GM19023 (cell line): Measurements from ENCODE around the gene HSD17B14.
"Not testable (repeated sequence)": the region's sequence is repeated elsewhere in the genome, so short reads cannot be mapped to it uniquely, and the experiment has no call there.

Experiments
- ATAC-seq: cut with Tn5 transposase; IDR thresholded peaks from one replicate; pipeline ENCODE4 v1.9.1; 2021; ENCODE audit warnings: mild to moderate bottlenecking, moderate library complexity; ENCODE audit not compliant: unreplicated experiment

HSD17B14 gene

DNA sequence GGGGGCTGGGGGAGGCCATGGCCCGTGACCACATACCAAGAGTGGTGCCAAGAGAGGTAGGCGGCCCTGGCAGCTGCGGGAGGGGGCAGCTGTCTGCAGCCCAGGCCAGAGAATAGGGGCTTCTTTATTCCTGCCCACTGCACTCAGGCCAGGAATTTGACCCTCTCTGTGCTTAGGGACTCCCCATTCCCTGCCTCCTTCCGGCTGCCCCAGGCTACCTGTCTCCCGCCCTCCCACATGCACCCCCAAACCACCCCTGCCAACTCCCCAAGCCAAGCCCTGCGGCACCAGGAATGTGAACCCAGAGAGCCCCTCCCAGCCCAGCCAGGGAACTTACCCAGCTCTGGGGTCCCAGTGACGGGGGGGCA lies 31.4 kb upstream of the HSD17B14 start:
- no peak for ATAC-seq

DNA sequence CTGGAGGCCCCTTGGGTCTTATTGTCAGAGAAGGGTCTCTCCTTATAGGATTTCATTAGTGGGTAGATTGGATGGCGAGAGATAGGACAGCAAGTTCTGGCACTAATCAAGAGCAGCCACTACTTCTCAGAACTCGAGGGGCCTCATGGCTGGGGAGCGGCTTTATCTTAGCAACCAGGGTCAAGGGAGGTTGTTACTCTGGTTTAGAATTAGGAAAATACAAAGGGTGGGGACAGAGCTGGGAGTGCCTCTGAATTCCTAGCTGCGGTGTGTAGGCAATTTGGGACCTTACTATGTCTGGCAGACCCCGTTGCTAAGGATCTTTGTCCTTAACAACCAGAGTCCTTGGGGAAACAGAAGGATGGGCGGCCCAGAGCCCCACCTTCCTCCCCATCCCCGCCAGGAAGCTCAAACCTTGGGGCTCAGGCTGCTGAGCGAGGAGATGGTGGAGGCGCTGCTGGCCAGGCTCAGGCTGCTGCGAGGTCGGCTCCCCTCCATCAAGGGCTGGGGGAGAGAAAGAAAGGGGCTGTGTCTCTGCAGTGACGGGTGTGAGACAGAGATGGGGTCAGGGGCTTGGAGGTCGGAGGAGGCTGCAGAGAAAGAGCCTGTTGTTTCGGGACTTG lies 30.9 kb upstream of the HSD17B14 start:
- ATAC-seq = no peak

DNA sequence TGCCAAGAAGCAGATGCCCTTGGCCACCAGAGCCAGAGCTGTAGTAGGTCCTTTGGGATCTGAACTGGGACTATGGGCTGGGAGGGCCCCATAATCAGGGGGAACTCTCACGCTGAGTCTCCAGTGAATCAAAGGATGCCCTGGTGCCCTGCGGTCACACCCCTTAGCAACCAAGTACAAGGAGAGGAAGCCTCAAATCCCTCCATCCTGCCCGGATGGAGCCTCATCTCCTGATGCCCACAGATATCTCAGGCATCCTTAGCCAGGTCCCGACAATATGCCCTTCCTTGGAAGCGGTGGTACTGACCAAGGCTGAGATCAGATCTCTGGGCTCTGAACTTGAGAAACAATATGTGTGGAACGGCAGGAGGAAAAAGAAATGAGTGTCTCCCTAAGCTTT lies 30.4 kb upstream of the HSD17B14 start:
- no peak for ATAC-seq

DNA sequence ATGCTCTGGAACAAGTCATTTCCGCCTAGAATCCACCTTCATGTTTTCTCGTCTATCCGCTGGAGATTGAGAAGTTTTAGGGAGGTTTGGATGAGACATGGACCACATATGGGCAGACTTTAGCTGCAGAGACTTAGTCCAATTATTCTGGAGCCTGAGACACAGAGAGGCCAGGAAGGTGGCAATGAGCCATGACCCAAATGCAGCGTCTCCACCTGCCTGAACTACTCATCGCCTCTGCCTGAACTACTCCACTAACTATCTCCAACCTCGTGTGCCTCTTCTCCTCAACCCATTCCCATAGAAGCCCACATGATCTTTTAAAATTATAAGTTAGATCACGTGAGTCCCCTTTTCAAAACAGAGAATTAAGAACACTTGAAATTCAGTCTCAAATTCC lies 26.5 kb upstream of the HSD17B14 start:
- ATAC-seq = no peak

DNA sequence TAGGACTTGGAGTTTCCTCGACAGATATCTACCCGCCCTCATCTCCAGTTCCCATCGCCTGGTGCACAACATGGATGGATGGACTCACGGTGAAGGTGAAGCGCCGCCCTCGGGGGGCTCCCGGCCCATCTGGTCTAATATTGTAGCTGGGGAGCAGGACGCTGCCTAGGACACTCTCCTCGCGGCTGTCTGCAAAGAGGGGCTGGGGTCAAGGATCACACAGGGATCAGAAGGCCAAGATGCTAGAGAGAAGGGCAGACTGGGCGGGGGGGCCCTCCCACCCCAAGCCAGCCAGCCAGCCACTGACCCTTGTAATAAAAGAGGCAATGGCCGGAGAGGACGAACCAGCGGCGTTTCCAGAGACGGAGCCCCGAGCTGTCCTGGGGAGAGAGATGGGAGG lies 25.0 kb upstream of the HSD17B14 start:
- ATAC-seq = no peak

DNA sequence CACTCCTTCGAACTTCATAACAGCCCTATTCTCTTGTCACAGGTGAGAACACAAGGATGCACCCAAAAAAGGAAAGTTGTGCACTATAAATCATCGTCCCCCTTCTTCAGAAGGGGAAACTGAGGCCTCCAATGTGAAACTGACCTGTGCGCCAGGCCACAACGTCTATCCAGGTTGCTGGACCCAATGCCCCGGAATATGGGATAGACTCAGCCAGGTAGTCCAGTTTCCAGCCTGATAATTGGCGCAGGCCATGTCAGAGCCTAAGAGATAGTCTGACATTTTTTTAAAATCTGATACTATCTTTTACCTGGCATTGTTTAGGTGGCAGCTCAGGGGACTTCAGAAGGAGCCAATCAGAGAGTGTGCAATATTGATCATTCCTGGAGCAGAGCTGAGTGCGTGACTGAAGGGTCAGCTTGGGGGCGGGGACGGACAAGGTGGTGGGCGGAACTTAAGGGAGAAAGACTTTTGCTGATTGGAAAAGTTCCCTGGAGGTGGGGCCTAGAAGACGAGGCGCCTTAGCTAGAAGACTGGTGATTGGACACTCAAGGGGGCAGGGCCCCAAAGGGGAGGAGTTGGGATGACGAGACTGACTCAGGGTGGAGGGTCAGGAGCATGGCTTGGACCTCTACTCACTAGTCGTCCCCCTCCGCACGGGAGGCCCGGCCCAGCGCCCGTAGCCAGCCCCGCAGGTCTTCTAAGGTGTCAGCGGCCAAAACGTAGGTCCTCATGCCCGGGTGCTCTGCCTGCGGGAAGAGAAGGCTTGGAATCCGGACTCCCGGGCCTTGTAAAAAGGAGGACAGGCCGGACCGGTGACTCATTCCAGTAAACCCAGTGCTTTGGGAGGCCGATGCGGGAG lies 23.7 kb upstream of the HSD17B14 start:
- ATAC-seq = no peak

DNA sequence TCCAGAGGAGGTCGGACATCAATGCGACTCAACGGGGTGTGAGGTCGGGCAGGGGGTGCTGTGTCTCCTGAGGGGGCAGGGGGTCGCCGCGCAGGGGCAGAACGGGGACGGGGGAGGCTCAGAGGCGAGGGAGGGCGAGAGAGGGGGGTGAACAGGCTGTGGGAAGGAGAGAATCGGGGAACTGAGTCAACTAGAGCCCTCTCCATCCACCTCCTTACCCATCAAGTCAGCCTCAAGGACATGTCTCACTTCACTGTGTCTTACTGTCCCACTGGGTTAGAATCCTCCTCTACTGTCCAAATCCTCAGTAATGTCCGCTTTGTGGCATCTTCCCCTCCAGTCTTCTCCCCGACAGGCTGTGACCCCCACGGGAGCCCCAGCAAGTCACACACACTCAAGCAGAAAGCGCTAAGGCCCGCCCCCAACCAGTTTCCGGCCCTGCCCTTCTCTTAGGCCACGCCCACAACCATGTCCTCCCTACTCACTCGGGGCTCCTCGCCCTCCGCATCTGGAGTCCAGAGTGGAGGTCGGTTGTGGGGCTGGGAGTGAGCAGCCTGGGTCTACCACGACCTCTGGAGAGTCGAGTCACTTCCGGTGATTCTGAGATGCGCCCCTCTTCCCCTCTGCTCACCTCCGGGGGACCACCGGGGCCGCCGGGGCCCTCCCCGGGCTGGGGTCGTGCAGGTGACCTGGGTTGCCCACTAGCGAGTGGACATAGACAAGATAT lies 22.9 kb upstream of the HSD17B14 start:
- no peak for ATAC-seq

DNA sequence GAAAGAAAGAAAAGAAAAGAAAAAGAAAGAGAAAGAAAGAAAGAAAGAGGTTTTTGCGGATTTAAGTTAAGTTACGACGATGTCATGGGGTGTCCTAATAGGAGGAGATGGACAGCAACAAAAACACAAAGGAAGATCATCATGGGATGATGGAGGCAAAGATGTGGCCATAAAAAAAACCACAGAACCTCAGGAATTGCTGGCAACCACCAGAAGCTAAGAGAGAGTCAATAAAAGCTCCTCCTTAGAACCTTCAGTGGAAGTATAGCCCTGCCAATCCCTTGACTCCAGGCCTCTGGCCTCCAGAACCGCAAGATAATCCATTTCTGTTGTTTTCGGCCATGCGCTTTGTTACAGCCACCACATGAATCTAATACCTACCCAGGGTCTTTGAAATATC lies 20.6 kb upstream of the HSD17B14 start:
- ATAC-seq = no peak

DNA sequence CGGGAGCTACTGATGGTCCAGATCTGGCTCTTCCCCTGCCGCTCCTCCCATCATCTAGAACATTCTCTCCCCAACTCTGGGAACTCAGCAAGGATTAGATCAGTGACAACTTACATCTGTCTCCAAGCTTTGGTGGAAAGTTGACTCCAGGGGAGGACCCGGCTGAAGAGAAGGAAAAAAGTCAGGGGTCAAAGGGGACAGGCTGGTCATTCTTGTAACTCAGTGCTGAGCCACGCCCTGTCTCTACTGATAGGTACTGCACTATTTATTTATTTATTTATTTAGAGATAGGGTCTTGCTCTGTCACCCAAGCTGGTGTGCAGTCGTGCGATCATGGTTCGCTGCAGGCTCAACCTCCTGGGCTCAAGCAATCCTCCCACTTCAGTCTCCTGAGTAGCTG lies 17.8 kb upstream of the HSD17B14 start:
- ATAC-seq = no peak

DNA sequence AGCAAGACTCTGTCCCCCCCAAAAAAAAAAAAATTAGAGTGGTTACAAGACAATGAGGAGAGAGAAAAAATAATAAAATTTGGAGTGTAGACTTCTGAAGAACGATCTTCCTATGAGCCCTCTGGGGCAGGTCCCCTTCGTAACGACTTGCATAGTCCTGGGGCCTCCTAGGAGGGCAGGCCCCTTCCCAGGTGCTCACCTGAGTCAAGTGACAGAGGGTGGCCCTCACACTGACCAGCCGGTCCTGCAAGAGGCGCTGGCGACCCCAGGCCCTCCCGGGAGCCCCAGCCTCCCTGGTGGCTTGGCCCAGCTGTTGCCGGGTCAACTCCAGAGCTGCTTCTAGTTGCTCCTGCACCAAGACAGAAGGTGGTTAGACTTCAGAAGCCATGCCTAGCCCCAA lies 17.2 kb upstream of the HSD17B14 start:
- no peak for ATAC-seq

DNA sequence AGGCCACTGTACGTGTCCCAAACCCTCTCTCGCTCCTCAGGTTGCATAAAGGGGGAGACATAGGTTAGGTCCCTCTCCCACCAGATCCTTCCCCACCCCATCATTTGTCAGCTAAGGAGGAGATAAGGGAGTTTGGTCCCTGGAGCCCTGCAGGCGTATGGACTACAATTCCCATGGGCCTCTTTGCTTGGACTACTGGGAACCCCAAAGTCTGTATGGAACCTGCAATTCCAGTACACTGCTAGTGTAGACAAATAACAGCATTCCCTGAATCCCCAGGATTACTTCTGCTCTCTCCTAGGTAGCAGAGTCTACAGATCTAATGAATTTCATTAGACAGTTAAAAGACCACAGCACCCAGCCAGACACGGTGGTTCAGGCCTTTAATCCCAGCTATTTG lies 16.0 kb upstream of the HSD17B14 start:
- ATAC-seq = no peak

DNA sequence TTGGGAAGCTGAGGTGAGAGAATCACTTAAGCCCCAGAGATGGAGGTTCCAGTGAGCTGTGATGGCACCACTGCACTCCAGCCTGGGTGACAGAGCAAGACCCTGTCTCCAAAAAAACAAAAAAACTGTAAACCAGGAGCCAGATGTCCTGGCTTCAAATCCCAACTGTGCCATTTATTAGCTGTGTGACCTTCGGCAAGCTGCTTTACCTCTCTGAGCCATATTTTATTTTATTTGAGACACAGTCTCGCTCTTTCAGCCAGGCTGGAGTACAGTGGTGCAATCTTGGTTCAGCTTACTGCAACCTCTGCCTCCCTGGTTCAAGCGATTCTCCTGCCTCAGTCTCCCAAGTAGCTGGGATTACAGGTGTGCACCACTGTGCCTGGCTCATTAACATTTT lies 10.4 kb upstream of the HSD17B14 start:
- ATAC-seq = not testable (repeated sequence)

DNA sequence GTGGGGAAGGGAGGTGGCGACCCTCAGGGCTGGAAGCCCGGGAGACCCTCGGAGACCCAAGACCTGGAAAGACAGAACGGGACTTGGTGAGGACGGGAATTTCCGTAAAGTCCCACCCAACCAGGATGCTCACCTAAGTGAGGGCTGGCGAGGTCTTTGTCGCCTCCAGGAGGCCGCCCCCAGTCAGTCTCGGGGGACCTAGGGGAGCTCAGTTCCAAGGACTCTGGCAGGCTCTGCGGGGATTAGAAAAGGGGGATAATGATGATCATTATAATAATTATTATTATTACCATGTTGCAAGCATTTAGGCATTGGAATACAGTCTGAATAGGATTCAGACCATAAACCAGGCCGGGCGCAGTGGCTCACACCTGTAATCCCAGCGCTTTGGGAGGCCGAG lies 9.1 kb upstream of the HSD17B14 start:
- no peak for ATAC-seq

DNA sequence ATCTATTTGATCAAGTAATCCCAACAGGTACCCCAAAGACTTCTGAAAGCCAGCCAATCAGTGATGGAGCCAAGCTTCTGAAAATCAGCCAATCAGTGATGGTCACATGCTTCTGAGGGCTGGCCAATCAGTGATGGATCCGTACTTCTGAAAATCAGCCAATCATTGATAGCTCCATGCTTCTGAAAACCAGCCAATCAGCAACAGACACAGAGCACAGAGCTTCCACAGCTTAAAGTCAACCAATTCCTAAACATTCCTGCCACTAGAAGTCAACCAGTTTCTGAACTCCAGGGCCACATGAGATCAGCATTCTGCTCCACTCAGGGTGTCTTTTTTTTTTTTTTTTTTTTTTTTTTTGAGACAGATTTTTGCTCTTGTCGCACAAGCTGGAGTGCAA lies 8.2 kb upstream of the HSD17B14 start:
- ATAC-seq = no peak

DNA sequence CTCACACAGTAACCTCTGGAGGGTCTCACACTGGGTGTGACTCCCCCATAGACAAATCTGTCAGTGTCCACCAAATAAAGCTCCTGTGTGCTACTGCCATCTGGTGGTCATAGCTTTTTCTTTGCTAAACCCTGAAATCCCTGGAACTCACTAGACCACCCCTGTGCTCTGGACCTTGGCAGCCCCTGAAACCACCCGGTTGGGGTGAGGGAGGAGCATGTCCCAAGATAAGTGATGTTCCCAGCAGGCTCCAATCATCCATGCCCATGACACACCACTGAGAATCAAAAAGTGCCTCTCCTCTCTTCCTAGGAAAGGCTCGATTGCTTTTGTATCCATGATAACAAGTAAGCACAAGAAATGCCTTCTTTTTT lies 6.5 kb upstream of the HSD17B14 start:
- no peak for ATAC-seq

DNA sequence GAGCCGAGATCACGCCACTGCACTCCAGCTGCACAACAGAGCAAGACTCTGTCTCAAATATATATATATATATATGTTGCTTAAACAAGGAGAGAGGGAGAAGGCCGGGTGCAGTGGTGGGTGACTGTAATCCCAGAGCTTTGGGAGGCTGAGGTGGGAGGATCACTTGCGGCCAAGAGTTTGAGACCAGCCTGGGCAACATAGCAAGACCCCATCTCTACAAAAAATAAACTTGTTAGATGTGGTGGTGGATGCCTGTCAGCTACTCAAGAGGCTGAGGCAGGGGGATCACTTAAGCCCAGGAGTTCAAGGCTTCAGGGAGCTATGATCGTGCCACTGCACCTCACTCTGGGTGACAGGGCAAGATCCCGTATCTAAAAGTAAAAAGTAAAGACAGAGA lies 5.3 kb upstream of the HSD17B14 start:
- ATAC-seq = no peak

DNA sequence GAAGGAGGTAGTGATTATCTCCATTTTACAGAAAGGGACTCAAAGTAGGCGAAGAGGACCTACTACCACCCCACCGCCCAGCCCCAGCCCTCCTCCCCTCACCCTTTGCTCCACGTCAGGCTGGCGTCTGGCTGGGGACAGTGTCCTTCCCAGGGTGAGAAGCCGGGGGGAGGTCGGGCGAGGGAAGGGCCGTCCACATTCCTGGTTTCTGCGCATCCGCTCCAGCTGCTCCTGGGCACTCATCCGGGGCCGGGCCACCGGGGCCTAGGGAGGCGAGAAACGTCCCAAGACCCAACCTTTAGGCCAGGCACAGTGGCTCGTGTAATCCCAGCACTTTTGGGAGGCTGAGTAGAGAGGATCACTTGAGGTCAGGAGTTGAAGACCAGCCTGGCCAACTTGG lies 4.8 kb upstream of the HSD17B14 start:
- no peak for ATAC-seq

DNA sequence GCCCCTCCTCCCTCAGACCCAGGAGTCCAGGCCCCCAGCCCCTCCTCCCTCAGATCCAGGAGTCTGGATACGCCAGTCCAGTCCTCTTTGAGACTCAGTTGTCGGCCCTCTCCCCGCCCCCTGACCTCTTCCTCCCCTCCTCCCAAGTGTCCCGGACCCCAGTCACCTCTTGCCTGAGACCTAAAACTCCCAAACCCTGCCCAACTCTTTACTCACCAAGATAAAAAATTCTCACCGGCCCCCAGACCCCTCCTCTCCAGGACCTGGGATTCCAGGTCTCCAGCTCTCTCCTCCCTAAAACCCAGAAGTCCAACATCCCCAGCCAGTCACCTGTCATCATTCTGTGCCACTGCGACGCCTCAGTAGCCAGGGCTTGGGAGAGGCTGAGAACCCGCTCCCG lies 1.4 kb upstream of the HSD17B14 start:
- no peak for ATAC-seq

DNA sequence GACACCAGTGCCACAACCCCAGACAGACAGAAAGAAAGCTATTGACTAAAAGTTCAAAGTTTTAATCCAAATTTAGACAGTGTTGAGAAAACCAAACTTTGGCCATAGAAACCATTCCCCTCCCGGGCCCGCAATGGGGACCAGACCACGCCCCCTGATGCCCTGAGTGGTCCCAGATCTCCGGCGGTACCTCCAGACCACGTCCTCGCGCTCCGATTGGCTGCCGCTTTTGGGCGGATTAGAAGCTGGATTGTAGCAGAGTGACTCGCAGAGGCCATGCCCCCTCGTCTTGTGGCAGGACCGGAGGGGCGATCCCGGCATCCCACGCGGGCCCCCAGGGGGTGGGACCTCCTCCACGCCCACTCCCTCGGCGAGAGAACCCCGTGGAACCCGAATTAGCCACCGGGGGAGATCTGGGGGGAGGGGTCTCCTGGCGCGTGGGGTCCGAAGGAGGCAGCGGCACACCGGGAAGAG lies 797 bp upstream of the HSD17B14 start:
- no peak for ATAC-seq

DNA sequence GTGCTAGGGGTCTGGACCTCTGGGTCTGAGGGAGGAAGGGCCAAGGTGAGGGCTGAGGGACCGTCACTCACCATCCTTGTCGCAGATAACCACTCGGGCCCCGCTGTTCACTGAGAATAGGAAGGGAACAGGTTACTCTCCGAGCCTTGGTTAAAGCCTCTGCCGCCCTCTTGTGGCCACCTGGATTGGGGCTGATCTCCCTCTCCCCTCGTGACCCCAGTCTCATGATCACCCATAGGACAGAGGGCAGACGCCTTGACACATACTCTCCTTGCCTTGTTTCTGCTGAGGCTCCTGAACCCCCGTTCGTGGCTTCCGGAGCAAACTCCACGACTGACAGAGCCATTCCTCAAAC lies 580 bp downstream of the HSD17B14 start:
- peak; percentile 69 for ATAC-seq

DNA sequence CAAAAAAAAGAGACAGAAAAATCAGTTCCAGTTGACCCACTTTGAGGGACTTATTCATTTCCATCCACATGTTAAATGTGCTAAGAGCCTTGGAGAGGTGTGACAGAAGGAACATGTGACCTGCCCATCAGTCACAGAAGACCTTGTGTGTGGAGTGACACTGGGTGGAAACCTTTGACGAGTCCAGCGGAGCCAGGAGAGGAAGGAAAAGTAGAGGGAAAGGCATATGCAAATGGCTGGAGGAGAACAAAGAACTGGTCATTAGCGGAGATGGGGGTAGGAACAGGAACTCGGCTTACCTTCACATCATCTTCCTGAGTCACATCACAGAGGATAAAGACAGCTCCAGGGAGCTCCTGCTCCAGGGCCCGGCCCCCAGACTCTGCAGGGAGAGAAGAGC lies 2.3 kb downstream of the HSD17B14 start:
- no peak for ATAC-seq

DNA sequence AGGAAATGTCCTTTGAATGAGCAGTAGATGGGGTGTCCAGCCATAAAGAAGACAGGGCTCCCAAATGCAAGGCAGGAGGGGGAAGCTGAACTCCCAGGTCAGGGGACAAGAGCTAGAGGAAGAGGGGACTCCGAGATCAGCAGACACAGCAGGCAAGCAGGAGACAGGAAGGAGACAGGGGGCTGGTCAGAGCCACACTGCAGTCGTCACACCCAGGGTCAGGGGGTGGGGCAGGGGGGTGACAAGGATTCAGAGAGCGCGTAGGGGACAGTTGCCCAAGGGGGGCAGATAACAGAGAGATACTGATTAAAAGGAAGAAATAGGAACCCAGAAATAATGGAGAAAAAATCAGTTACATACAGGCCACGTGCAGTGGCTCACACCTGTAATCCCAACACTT lies 3.2 kb downstream of the HSD17B14 start:
- ATAC-seq = no peak
